HG03575 (cell line): Measurements from ENCODE around the gene DHRSX.

ENCODE experiments used
- ATAC-seq: cut with Tn5 transposase; IDR thresholded peaks from one replicate; pipeline ENCODE4 v1.9.1; 2021; ENCODE audit not compliant: unreplicated experiment, insufficient number of reproducible peaks, low FRiP score; ENCODE audit errors: extremely low read depth

DHRSX gene

GRCh38 chrX:2342874-2343273 is 157.9 kb downstream of the DHRSX start:
- ATAC-seq = no peak

- ATAC-seq = no peak
These were observed 158.5 kb downstream of the DHRSX start for GRCh38 chrX:2342281-2342688.

DNA sequence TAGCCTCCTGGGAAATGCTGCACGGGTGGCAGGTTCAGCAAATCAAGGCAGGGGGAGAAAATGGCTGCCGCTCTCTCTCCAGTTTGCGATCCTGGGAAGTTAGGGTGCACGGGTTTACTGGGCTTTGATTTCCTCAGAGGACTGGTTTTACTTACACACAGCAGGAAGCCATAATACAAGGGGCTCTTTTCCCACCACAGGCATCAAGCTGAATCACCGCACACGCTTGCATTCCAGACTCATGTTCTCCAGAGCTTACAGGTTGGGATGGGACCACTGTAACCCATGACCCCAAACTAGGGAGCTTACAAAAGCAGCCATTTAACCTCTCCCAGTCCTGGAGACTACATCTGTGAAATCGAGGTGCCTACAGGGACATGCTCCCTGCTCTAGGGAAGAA is 159.8 kb downstream of the DHRSX start:
- ATAC-seq = no peak

DNA sequence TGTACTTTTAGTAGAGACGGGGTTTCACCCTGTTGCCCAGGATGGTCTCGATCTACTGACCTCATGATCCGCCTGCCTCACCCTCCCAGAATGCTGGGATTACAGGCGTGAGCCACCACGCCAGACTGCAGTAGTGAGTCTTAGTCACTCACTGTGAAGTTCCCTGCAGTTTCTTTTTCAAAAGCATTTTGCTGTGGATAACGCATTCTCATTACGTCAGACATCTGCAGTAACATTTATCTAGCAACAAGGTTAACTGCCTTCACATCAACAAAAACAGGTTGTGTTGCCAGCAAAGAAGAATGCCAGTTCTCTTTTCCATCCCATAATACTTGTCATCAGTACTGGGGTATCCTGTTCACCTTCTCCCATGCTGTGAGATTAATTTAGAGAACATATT is 164.6 kb downstream of the DHRSX start:
- ATAC-seq = no peak

- no peak for ATAC-seq
These were observed 166.5 kb downstream of the DHRSX start for GRCh38 chrX:2334237-2334636.

GRCh38 chrX:2332252-2332651 is 168.5 kb downstream of the DHRSX start:
- ATAC-seq = no peak

DNA sequence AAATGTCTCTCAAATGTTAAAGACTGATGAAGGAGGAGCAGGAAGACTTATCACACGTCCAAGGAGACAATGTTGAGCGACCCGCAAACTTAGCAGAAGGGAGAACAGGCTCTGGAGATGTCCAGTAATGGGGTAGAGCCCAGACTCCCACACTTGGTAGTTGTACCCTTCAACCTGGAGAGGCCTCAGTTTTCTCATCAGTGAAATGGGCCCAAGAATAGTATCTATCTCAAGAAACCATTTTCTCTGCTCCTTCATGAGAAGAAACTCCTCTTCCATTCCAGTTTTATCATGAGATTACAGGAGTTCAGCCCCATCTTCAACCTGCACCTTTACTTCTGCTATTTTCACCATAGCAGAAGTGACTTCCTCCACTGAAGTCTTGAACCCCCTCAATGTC is 169.9 kb downstream of the DHRSX start:
- no peak for ATAC-seq

DNA sequence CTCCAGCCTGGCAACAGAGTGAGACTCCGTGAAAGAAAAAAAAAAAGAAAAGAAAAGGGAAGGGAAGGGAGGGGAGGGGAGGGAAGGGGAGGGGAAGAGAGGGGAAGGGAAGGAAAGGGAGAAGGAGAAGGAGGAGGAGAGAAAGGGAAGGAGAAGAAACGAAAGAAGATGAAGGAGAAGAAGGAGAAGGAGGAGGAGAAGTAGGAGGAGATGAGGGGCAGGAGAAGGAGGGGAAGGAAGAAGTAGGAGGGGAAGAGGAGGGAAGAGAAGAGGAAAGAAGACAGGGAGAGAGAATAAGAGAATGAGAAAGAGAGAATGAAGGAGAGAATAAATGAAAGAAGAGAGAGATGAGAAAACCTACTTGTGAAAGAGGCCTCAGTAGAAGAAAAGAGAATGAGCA is 170.3 kb downstream of the DHRSX start:
- no peak for ATAC-seq

GRCh38 chrX:2327423-2327822 is 173.4 kb downstream of the DHRSX start:
- ATAC-seq = no peak

DNA sequence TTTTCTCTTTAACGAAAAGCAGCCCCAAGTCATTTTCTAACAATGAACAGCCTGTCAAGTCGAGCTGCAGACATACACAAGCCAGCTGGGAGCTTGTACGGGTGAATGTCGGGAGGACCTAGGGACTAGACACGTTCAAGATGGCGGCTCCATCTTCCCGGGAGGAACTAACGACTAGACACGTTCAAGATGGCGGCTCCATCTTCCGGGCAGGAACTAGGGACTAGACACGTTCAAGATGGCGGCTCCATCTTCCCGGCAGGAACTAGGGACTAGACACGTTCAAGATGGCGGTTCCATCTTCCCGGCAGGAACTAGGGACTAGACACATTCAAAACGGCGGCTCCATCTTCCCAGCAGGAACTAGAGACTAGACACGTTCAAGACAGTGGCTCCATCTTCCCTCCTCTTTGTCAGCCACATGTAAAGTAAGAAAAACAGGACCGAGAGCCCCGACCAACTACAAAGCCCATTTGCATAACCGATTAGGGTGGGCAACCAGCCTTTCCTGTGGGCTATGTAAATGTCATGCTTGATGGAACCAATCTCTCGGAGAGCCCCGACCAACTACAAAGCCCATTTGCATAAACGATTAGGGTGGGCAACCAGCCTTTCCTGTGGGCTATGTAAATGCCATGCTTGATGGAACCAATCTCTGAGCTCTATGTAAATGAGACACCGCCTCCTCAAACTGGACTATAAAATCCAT is 175.5 kb downstream of the DHRSX start:
- no peak for ATAC-seq

GRCh38 chrX:2324151-2324550 is 176.6 kb downstream of the DHRSX start:
- ATAC-seq = no peak

- ATAC-seq = no peak
These were observed 179.4 kb downstream of the DHRSX start for GRCh38 chrX:2321411-2321810.

- no peak for ATAC-seq
These were observed 180.0 kb downstream of the DHRSX start for GRCh38 chrX:2320580-2321327.

DNA sequence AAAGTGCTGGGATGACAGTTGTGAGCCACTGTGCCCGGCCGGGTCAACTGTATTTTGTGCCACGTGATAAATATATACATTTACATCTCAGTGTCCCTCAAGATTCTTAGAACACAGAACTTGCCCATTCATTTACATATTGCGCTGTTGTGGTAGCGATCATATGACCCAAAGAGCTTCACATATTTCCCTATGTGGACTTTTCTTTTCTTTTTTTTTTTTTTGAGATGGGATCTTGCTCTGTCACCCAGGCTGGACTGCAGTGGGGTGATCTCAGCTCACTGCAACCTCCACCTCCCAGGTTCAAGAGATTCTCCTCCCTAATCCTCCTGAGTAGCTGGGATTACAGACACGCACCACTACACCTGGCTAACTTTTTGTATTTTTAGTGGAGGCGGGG is 180.7 kb downstream of the DHRSX start:
- ATAC-seq = no peak

DNA sequence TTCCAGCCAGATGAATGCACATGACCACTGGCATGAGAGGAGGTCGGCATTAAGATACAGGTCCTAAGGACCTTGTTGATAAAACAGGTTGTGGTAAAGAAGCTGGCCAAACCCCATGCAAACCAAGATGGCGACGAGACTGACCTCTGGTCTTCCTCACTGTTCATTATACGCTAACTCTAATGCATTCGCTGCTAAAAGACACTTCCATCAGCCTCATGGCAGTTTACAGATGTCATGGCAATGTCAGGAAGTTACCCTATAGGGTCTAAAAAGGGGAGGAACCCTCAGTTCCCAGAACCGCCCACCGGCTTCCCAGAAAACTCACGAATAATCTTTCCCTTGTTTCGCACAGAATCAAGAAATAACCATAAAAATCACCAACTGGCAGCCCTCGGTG is 182.4 kb downstream of the DHRSX start:
- no peak for ATAC-seq

GRCh38 chrX:2317527-2318055 is 183.2 kb downstream of the DHRSX start:
- no peak for ATAC-seq

- ATAC-seq = no peak
These were observed 184.2 kb downstream of the DHRSX start for GRCh38 chrX:2316534-2316933.

- ATAC-seq = no peak
These were observed 185.3 kb downstream of the DHRSX start for GRCh38 chrX:2315434-2315833.

DNA sequence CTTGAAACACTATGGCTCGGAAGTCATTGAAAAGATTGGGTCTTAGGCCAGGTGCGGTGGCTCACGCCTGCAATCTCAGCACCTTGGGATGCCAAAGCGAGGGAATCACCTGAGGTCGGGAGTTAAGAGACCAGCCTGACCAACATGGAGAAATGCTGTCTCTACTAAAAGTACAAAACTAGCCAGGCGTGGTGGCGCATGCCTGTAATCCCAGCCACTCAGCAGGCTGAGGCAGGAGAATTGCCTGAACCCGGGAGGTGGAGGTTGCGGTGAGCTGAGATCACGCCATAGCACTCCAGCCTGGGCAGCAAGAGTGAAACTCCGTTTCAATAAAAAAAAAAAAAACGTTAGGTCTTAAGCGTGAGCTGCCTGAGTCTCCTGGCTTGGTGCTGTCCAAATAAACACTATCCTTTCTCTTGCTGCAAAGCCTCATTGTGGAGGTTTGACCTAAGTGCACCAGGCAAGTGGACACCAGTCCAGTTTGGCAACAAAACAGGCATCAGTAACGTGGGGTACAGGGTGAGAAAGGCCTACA is 185.9 kb downstream of the DHRSX start:
- ATAC-seq = no peak
